ENCODE measurements around the gene INTS6. TPM values are rescaled to one million over a fixed set of nuclear protein-coding genes. Genes with fewer than 3 reads are reported as not detected.

The INTS6 gene
- total RNA-seq, 1 experiment from 2014 or later, result 27.2 TPM

- Mint-ChIP-seq H3K36me3 (peaks cover 3% of the 10 kb centered on the region), H3K27ac (no peak overlapping the region), H3K9me3 (no peaks in the 10 kb centered on the region), H3K4me1 (peaks cover 35% of the 10 kb centered on the region), H3K4me3 (no peak overlapping the region), H3K27me3 (ENCODE audit: low read depth) (no peaks in the 10 kb centered on the region)
- DNase-seq (ENCODE audit: low spot score) (no peak), ATAC-seq (no peak)
- CTCF ChIA-PET, result interaction anchor here (2.0 kb wide), 1 partner anchor 73 kb away, joined by 8 read pairs; no protein-coding TSS in a partner anchor
- no peak for TF ChIP-seq PRRX2 (CRISPR knock-in tag; IDR thresholded peaks at IDR 0.05)
- TF ChIP-seq RORB (CRISPR knock-in tag; IDR thresholded peaks at IDR 0.05), result no peak
- POLR2A ChIA-PET, result no interaction called here
These were observed 93.5 kb downstream of the INTS6 start for GRCh38 chr13:51359352-51359751.

- Mint-ChIP-seq H3K27me3 (ENCODE audit: low read depth) (no peaks in the 10 kb centered on the region), H3K4me3 (no peak overlapping the region), H3K27ac (no peak overlapping the region), H3K9me3 (no peaks in the 10 kb centered on the region), H3K4me1 (peaks cover 36% of the 10 kb centered on the region), H3K36me3 (no peaks in the 10 kb centered on the region)
- ATAC-seq (peak; percentile 38), DNase-seq (ENCODE audit: low spot score) (no peak)
- ChIA-PET CTCF (interaction anchor here (0.6 kb wide), 1 partner anchor 77 kb away, joined by 3 read pairs; no protein-coding TSS in a partner anchor), POLR2A (no interaction called here)
- TF ChIP-seq ZNF416 (CRISPR knock-in tag; IDR thresholded peaks at IDR 0.05) (no peak), IRF1 (CRISPR knock-in tag; IDR thresholded peaks at IDR 0.05) (no peak), SMAD3 (CRISPR knock-in tag; IDR thresholded peaks at IDR 0.05; ENCODE audit: borderline replicate concordance) (no peak), NFE2L1 (CRISPR knock-in tag; IDR thresholded peaks at IDR 0.05) (no peak)
These were observed 94.8 kb downstream of the INTS6 start for GRCh38 chr13:51357928-51358595.

GRCh38 chr13:51355217-51355616, 97.6 kb downstream of the INTS6 start:
- H3K27me3 Mint-ChIP-seq (ENCODE audit: low read depth), result no peaks in the 10 kb centered on the region
- H3K36me3 Mint-ChIP-seq, result no peaks in the 10 kb centered on the region
- DNase-seq (ENCODE audit: low spot score) (no peak), ATAC-seq (no peak)
- H3K27ac Mint-ChIP-seq, result no peak overlapping the region
- peaks cover 17% of the 10 kb centered on the region for H3K4me1 Mint-ChIP-seq
- ChIA-PET CTCF (interaction anchor here (1.2 kb wide), 1 partner anchor 230 kb away, joined by 3 read pairs; no protein-coding TSS in a partner anchor), POLR2A (no interaction called here)
- H3K4me3 Mint-ChIP-seq, result no peak overlapping the region
- H3K9me3 Mint-ChIP-seq, result peaks cover 4% of the 10 kb centered on the region; the same call in 1 of the 2 replicates
- TF ChIP-seq ATF1 (CRISPR knock-in tag; IDR thresholded peaks at IDR 0.05), result no peak
- no peak for TF ChIP-seq ZNF532 (CRISPR knock-in tag; IDR thresholded peaks at IDR 0.05; ENCODE audit: borderline replicate concordance)
- TF ChIP-seq SMAD4 (CRISPR knock-in tag; IDR thresholded peaks at IDR 0.05), result no peak
- TF ChIP-seq USF1 (CRISPR knock-in tag; IDR thresholded peaks at IDR 0.05), result no peak
- TF ChIP-seq FOXK1 (CRISPR knock-in tag; IDR thresholded peaks at IDR 0.05), result no peak
- no peak for TF ChIP-seq STAT6 (CRISPR knock-in tag; conservative IDR thresholded peaks at IDR 0.05; ENCODE audit: low read depth)
- no peak for TF ChIP-seq ZNF396 (CRISPR knock-in tag; IDR thresholded peaks at IDR 0.05; ENCODE audit: borderline replicate concordance)
- no peak for TF ChIP-seq ZNF263 (CRISPR knock-in tag; IDR thresholded peaks at IDR 0.05; ENCODE audit: low read depth)
- no peak for TF ChIP-seq ATF2 (CRISPR knock-in tag; IDR thresholded peaks at IDR 0.05; ENCODE audit: borderline replicate concordance, low read depth)
- TF ChIP-seq ZNF423 (CRISPR knock-in tag; IDR thresholded peaks at IDR 0.05), result no peak
- no peak for TF ChIP-seq CREB1 (CRISPR knock-in tag; IDR thresholded peaks at IDR 0.05)
